ENCODE measurements around the gene RPN1. TPM values are rescaled to one million over a fixed set of nuclear protein-coding genes. Genes with fewer than 3 reads are reported as not detected.

The RPN1 gene
- total RNA-seq, 1 donor from 2014 or later, result 192 TPM

- Mint-ChIP-seq H3K9me3 (no peaks in the 10 kb centered on the region), H3K36me3 (no peaks in the 10 kb centered on the region), H3K27ac (peak overlapping the region; percentile 40), H3K4me3 (no peak overlapping the region), H3K27me3 (peaks cover 16% of the 10 kb centered on the region), H3K4me1 (ENCODE audit: unreplicated experiment) (no peaks in the 10 kb centered on the region)
- TF ChIP-seq CTCF (conservative IDR thresholded peaks at IDR 0.05), result no peak
- no peak for DNase-seq (ENCODE audit: extremely low spot score, unreplicated experiment)
Observed at GRCh38 chr3:128578346-128578745, 72.3 kb downstream of the RPN1 start.

GRCh38 chr3:128577711-128578110, 72.9 kb downstream of the RPN1 start:
- H3K27me3 Mint-ChIP-seq, result peaks cover 17% of the 10 kb centered on the region
- H3K36me3 Mint-ChIP-seq, result no peaks in the 10 kb centered on the region
- no peak overlapping the region for H3K4me3 Mint-ChIP-seq
- H3K4me1 Mint-ChIP-seq (ENCODE audit: unreplicated experiment), result no peaks in the 10 kb centered on the region
- H3K9me3 Mint-ChIP-seq, result no peaks in the 10 kb centered on the region
- H3K27ac Mint-ChIP-seq, result no peak overlapping the region
- no peak for TF ChIP-seq CTCF (conservative IDR thresholded peaks at IDR 0.05)
- DNase-seq (ENCODE audit: extremely low spot score, unreplicated experiment), result no peak

- Mint-ChIP-seq H3K27me3 (peaks cover 11% of the 10 kb centered on the region), H3K4me3 (no peak overlapping the region), H3K36me3 (no peaks in the 10 kb centered on the region), H3K9me3 (no peaks in the 10 kb centered on the region), H3K4me1 (ENCODE audit: unreplicated experiment) (no peaks in the 10 kb centered on the region), H3K27ac (no peak overlapping the region)
- no peak for TF ChIP-seq CTCF (conservative IDR thresholded peaks at IDR 0.05)
- no peak for DNase-seq (ENCODE audit: extremely low spot score, unreplicated experiment)
Observed at GRCh38 chr3:128576290-128576689, 74.3 kb downstream of the RPN1 start.

- no peak overlapping the region for H3K4me3 Mint-ChIP-seq
- no peaks in the 10 kb centered on the region for H3K36me3 Mint-ChIP-seq
- DNase-seq (ENCODE audit: extremely low spot score, unreplicated experiment), result no peak
- TF ChIP-seq CTCF (conservative IDR thresholded peaks at IDR 0.05), result no peak
- H3K27ac Mint-ChIP-seq, result no peak overlapping the region
- no peaks in the 10 kb centered on the region for H3K4me1 Mint-ChIP-seq (ENCODE audit: unreplicated experiment)
- peaks cover 10% of the 10 kb centered on the region for H3K27me3 Mint-ChIP-seq
- H3K9me3 Mint-ChIP-seq, result no peaks in the 10 kb centered on the region
Observed at GRCh38 chr3:128575777-128576176, 74.8 kb downstream of the RPN1 start.

- peaks cover 15% of the 10 kb centered on the region for H3K27me3 Mint-ChIP-seq
- no peaks in the 10 kb centered on the region for H3K36me3 Mint-ChIP-seq
- no peak overlapping the region for H3K4me3 Mint-ChIP-seq
- TF ChIP-seq CTCF (conservative IDR thresholded peaks at IDR 0.05), result no peak
- no peaks in the 10 kb centered on the region for H3K4me1 Mint-ChIP-seq (ENCODE audit: unreplicated experiment)
- H3K9me3 Mint-ChIP-seq, result no peaks in the 10 kb centered on the region
- H3K27ac Mint-ChIP-seq, result no peak overlapping the region
- DNase-seq (ENCODE audit: extremely low spot score, unreplicated experiment), result no peak
Observed at GRCh38 chr3:128573707-128574162, 76.9 kb downstream of the RPN1 start.

- H3K36me3 Mint-ChIP-seq, result no peaks in the 10 kb centered on the region
- no peak overlapping the region for H3K4me3 Mint-ChIP-seq
- no peak for DNase-seq (ENCODE audit: extremely low spot score, unreplicated experiment)
- no peak overlapping the region for H3K27ac Mint-ChIP-seq
- H3K9me3 Mint-ChIP-seq, result no peaks in the 10 kb centered on the region
- TF ChIP-seq CTCF (conservative IDR thresholded peaks at IDR 0.05), result no peak
- no peaks in the 10 kb centered on the region for H3K4me1 Mint-ChIP-seq (ENCODE audit: unreplicated experiment)
- peaks cover 12% of the 10 kb centered on the region for H3K27me3 Mint-ChIP-seq
Observed at GRCh38 chr3:128573160-128573559, 77.5 kb downstream of the RPN1 start.

Measured in type B pancreatic cell (in vitro differentiated cells).